Omental fat pad (tissue), 4 donors: ENCODE data around the gene RIN3. TPM values are rescaled to one million over a fixed set of nuclear protein-coding genes. Genes with fewer than 3 reads are reported as not detected.

Source experiments
- ATAC-seq: fragments of 150-250 bp; one replicate; pipeline ENCODE4 v1.9.1; 2016; ENCODE audit warnings: mild to moderate bottlenecking, moderate library complexity; ENCODE audit not compliant: low FRiP score
- DNase-seq: peaks from one replicate; pipeline ENCODE4 v3.0.0-alpha.2; 2019; ENCODE audit warnings: low spot score
- CTCF ChIP-seq, 3 donors: fragments of 450-650 bp; IDR thresholded peaks; one replicate each; pipeline ENCODE4 v1.5.1; 2016 to 2017; ENCODE audit warnings: antibody characterized with exemption in 3 of 3, mild to moderate bottlenecking in 3 of 3, moderate library complexity in 2 of 3
- total RNA-seq, 4 donors: library from RNA; depleted of rRNA; stranded (reverse); fragments of >200 nt; gene quantifications; one replicate each; pipeline ENCODE4 v1.1.0, GENCODE V29; 2016

The RIN3 gene
- total RNA-seq, 4 donors from 2014 or later, result 11.6 to 36.3 (median 20.2) TPM

- no peak for ATAC-seq
- no peak for TF ChIP-seq CTCF (IDR thresholded peaks at IDR 0.05)
- DNase-seq, result no peak
These were observed 112.5 kb downstream of the RIN3 start for GRCh38 chr14:92626041-92626440.

- no peak for TF ChIP-seq CTCF (IDR thresholded peaks at IDR 0.05)
- DNase-seq (no peak), ATAC-seq (no peak)
These were observed 114.2 kb downstream of the RIN3 start for GRCh38 chr14:92627707-92628215.

GRCh38 chr14:92628636-92629035, 115.1 kb downstream of the RIN3 start:
- ATAC-seq (no peak), DNase-seq (no peak)
- TF ChIP-seq CTCF (IDR thresholded peaks at IDR 0.05), result no peak

- ATAC-seq, result no peak
- no peak for TF ChIP-seq CTCF (IDR thresholded peaks at IDR 0.05)
- DNase-seq, result no peak
These were observed 116.8 kb downstream of the RIN3 start for GRCh38 chr14:92630367-92630766.

- ATAC-seq, result no peak
- TF ChIP-seq CTCF (IDR thresholded peaks at IDR 0.05), result no peak
- no peak for DNase-seq
These were observed 117.5 kb downstream of the RIN3 start for GRCh38 chr14:92631098-92631497.

GRCh38 chr14:92632546-92633273, 119.1 kb downstream of the RIN3 start:
- DNase-seq (no peak), ATAC-seq (no peak)
- no peak for TF ChIP-seq CTCF (IDR thresholded peaks at IDR 0.05)

- no peak for TF ChIP-seq CTCF (IDR thresholded peaks at IDR 0.05)
- DNase-seq, result no peak
- no peak for ATAC-seq
These were observed 119.7 kb downstream of the RIN3 start for GRCh38 chr14:92633274-92633616.
